HEK293 (cell line): ENCODE data around the gene EIF5A2.

Experiments
- CTCF ChIA-PET: fragments of 350-600 bp; formaldehyde crosslinking; extraction: SDS; loops from one replicate; lab custom pipeline; 2021; ENCODE audit warnings: antibody characterized with exemption; lab: Yijun Ruan, JAX
- POLR2A ChIA-PET: fragments of 300-600 bp; formaldehyde crosslinking; extraction: SDS; loops from one replicate; lab custom pipeline; 2020; ENCODE audit warnings: antibody characterized with exemption, inconsistent platforms; lab: Yijun Ruan, JAX
- H3K27ac ChIP-seq: fragments of 200-500 bp; sonication (Bioruptor generic); 2 replicates; pipeline ENCODE4 v1.5.1; 2014; ENCODE audit warnings: low read depth, low read length, control low read depth, inconsistent platforms; ENCODE audit errors: extremely low read depth
- H3K36me3 ChIP-seq, 2 experiments: fragments of 200-500 bp in 1 of 2; sonication (Bioruptor generic) in 1 of 2; 1 replicate in 1 of 2; 2 replicates in 1 of 2; pipeline ENCODE4 v1.5.1; 2014 to 2017; ENCODE audit warnings: inconsistent platforms in 2 of 2, low read length in 2 of 2; ENCODE audit not compliant: control insufficient read depth in 2 of 2, insufficient read depth in 1 of 2
- H3K4me1 ChIP-seq: fragments of 200-500 bp; sonication (Bioruptor generic); 2 replicates; pipeline ENCODE4 v1.5.1; 2014; ENCODE audit warnings: mild to moderate bottlenecking, low read length, inconsistent platforms; ENCODE audit not compliant: control insufficient read depth, insufficient read depth
- H3K4me3 ChIP-seq: 2 replicates; pipeline ENCODE4 v1.5.1; 2011; ENCODE audit warnings: low read depth, mild to moderate bottlenecking, control low read depth, low read length, moderate library complexity
- H3K9me3 ChIP-seq: fragments of 200-500 bp; sonication (Bioruptor generic); 2 replicates; pipeline ENCODE4 v1.5.1; 2014; ENCODE audit warnings: low read depth, low read length, inconsistent platforms; ENCODE audit not compliant: control insufficient read depth, insufficient read depth
- KLF17 ChIP-seq: fragments of 450-650 bp; formaldehyde crosslinking; IDR thresholded peaks from 2 replicates; pipeline ENCODE4 v1.5.1; 2016; ENCODE audit warnings: missing biosample characterization, missing genetic modification characterization
- SP3 ChIP-seq: fragments of 450-650 bp; formaldehyde crosslinking; IDR thresholded peaks from 2 replicates; pipeline ENCODE4 v1.5.1; 2016; ENCODE audit warnings: missing biosample characterization, missing genetic modification characterization
- ZEB2 ChIP-seq: fragments of 450-650 bp; formaldehyde crosslinking; IDR thresholded peaks from 2 replicates; pipeline ENCODE4 v1.5.1; 2016; ENCODE audit warnings: missing biosample characterization, missing genetic modification characterization
- ZFP41 ChIP-seq: fragments of 450-650 bp; formaldehyde crosslinking; IDR thresholded peaks from 2 replicates; pipeline ENCODE4 v1.5.1; 2016; ENCODE audit warnings: missing biosample characterization, missing genetic modification characterization, borderline replicate concordance
- ZNF138 ChIP-seq: fragments of 450-650 bp; formaldehyde crosslinking; IDR thresholded peaks from 2 replicates; pipeline ENCODE4 v1.5.1; 2016; ENCODE audit warnings: missing biosample characterization, missing genetic modification characterization, borderline replicate concordance
- ZNF2 ChIP-seq: fragments of 450-650 bp; formaldehyde crosslinking; IDR thresholded peaks from 2 replicates; pipeline ENCODE4 v1.5.1; 2016; ENCODE audit warnings: missing biosample characterization, missing genetic modification characterization
- ZNF24 ChIP-seq: fragments of 450-650 bp; formaldehyde crosslinking; IDR thresholded peaks from 2 replicates; pipeline ENCODE4 v1.5.1; 2016; ENCODE audit warnings: missing biosample characterization, missing genetic modification characterization
- ZNF280D ChIP-seq: fragments of 450-650 bp; formaldehyde crosslinking; IDR thresholded peaks from 2 replicates; pipeline ENCODE4 v1.5.1; 2016; ENCODE audit warnings: missing biosample characterization, missing genetic modification characterization
- ZNF341 ChIP-seq: fragments of 450-650 bp; formaldehyde crosslinking; IDR thresholded peaks from 2 replicates; pipeline ENCODE4; 2016; ENCODE audit warnings: low read depth, missing biosample characterization, missing genetic modification characterization
- ZNF585B ChIP-seq: fragments of 450-650 bp; formaldehyde crosslinking; IDR thresholded peaks from 2 replicates; pipeline ENCODE4 v1.5.1; 2016; ENCODE audit warnings: missing biosample characterization, missing genetic modification characterization
- ZNF768 ChIP-seq: fragments of 450-650 bp; formaldehyde crosslinking; IDR thresholded peaks from 2 replicates; pipeline ENCODE4 v1.5.1; 2018; ENCODE audit warnings: missing biosample characterization, mild to moderate bottlenecking, missing genetic modification characterization
- ZSCAN30 ChIP-seq: fragments of 450-650 bp; IDR thresholded peaks from 2 replicates; pipeline ENCODE4 v1.5.1; 2018; ENCODE audit warnings: missing biosample characterization, mild to moderate bottlenecking, missing genetic modification characterization, moderate library complexity
- TF ChIP-seq, protein P1 (sequence below): fragments of 450-650 bp; formaldehyde crosslinking; IDR thresholded peaks from 2 replicates; pipeline ENCODE4 v1.5.1; 2016; ENCODE audit warnings: missing biosample characterization, missing genetic modification characterization

EIF5A2 gene

GRCh38 chr3:170869645-170870593 is 38.5 kb downstream of the EIF5A2 start, which contains the start of gene RPL22L1 (continued):
- peak; percentile 50; the same call in 1 of the 2 replicates for TF ChIP-seq ZNF280D (tag by site-specific recombination)
- peak; percentile 63 for TF ChIP-seq ZNF2 (tag by site-specific recombination)
- TF ChIP-seq ZNF341 (tag by site-specific recombination) = peak; percentile 95
- TF ChIP-seq SP3 (tag by site-specific recombination) = peak; percentile 37; the same call in 1 of the 2 replicates
- peak; percentile 74 for TF ChIP-seq ZEB2
- TF ChIP-seq ZFP41 (tag by site-specific recombination) = no peak
- TF ChIP-seq, protein P1, sequence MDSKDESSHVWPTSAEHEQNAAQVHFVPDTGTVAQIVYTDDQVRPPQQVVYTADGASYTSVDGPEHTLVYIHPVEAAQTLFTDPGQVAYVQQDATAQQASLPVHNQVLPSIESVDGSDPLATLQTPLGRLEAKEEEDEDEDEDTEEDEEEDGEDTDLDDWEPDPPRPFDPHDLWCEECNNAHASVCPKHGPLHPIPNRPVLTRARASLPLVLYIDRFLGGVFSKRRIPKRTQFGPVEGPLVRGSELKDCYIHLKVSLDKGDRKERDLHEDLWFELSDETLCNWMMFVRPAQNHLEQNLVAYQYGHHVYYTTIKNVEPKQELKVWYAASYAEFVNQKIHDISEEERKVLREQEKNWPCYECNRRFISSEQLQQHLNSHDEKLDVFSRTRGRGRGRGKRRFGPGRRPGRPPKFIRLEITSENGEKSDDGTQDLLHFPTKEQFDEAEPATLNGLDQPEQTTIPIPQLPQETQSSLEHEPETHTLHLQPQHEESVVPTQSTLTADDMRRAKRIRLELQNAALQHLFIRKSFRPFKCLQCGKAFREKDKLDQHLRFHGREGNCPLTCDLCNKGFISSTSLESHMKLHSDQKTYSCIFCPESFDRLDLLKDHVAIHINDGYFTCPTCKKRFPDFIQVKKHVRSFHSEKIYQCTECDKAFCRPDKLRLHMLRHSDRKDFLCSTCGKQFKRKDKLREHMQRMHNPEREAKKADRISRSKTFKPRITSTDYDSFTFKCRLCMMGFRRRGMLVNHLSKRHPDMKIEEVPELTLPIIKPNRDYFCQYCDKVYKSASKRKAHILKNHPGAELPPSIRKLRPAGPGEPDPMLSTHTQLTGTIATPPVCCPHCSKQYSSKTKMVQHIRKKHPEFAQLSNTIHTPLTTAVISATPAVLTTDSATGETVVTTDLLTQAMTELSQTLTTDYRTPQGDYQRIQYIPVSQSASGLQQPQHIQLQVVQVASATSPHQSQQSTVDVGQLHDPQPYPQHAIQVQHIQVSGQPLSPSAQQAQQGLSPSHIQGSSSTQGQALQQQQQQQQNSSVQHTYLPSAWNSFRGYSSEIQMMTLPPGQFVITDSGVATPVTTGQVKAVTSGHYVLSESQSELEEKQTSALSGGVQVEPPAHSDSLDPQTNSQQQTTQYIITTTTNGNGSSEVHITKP = peak; percentile 68
- TF ChIP-seq KLF17 (tag by site-specific recombination) = peak; percentile 49; the same call in 1 of the 2 replicates
- 0 out of 2 replicates have a peak, but pooled peaks have one; percentile 16 for TF ChIP-seq ZNF24
- TF ChIP-seq ZNF585B (tag by site-specific recombination) = no peak
- TF ChIP-seq, all 188 proteins: peak for 45

DNA sequence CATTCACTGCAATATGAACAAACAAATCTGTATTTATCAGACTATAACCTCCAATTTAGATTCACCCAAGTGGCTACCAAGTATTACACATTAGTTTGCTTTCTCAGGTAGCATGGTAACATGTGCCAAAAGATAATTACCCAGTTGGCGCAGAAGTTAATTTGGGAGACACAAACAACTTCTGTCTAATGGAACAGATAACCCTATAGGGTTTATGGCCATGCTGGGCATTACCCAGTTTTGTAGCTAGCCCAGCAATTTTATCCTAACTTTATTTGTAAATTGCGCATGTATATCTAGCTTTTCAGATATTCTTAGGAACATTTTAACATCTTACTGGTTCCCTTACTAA is 39.2 kb downstream of the EIF5A2 start:
- peak overlapping the region; percentile 85; the same call in 1 of the 2 replicates for H3K27ac ChIP-seq
- no peaks in the 10 kb centered on the region for H3K9me3 ChIP-seq
- ChIA-PET POLR2A (interaction anchor here (0.6 to 1.3 kb wide), 7 partner anchors 19 to 244 kb away, joined by 3 to 8 read pairs (median 3); partner anchors contain the start of gene EIF5A2), CTCF (interaction anchor here (0.5 kb wide), 1 partner anchor 636 kb away, joined by 4 read pairs; no protein-coding TSS in a partner anchor)
- H3K4me1 ChIP-seq = no peaks in the 10 kb centered on the region
- no peak for TF ChIP-seq ZNF768 (tag by site-specific recombination)
- TF ChIP-seq ZSCAN30 (tag by site-specific recombination) = 0 out of 2 replicates have a peak, but pooled peaks have one; percentile 40
- no peak for TF ChIP-seq ZNF138
- H3K4me3 ChIP-seq = peak overlapping the region; percentile 92
- H3K36me3 ChIP-seq = peaks cover 0 to 43% of the 10 kb centered on the region in 2 experiments; a peak in 2 of 3 replicates
